Lower lobe of right lung (tissue), 2 donors: ENCODE results near the gene FLT1. TPM values are rescaled to one million over a fixed set of nuclear protein-coding genes. Genes with fewer than 3 reads are reported as not detected.

ENCODE experiments used
- ATAC-seq, 2 donors: fragments of 200-7000 bp; cut with Tn5 transposase; one replicate each; pipeline ENCODE4 v1.9.1; 2020 to 2022; ENCODE audit warnings: mild to moderate bottlenecking in 2 of 2, moderate library complexity in 2 of 2
- DNase-seq: peaks from one replicate; pipeline ENCODE4 v3.0.0-alpha.2; 2020
- H3K27ac ChIP-seq: fragments of 200-600 bp; one replicate; pipeline ENCODE4 v1.8.0; 2022
- H3K27me3 ChIP-seq: fragments of 200-600 bp; one replicate; pipeline ENCODE4 v1.8.0; 2022; ENCODE audit warnings: low read depth
- H3K36me3 ChIP-seq: fragments of 200-600 bp; one replicate; pipeline ENCODE4 v1.8.0; 2022; ENCODE audit warnings: mild to moderate bottlenecking
- H3K4me1 ChIP-seq: fragments of 200-600 bp; one replicate; pipeline ENCODE4 v1.8.0; 2022
- H3K4me3 ChIP-seq: fragments of 200-600 bp; one replicate; pipeline ENCODE4 v1.8.0; 2022; ENCODE audit warnings: mild to moderate bottlenecking
- H3K9me3 ChIP-seq: fragments of 200-600 bp; one replicate; pipeline ENCODE4 v1.8.0; 2022
- intact Hi-C: fragments of 100-400 bp; cut with DNase I; formaldehyde crosslinking; loops from one replicate; pipeline ENCODE4 v1.11.0; 2022
- total RNA-seq: library from RNA; stranded (reverse); fragmentation: NEBNext Ultra II Directional; extraction: Animal tissue kit (Norgen Biotek cat#: 25700); gene quantifications from one replicate; pipeline ENCODE4 v1.2.1, GENCODE V29; 2021
- TF ChIP-seq, protein P1 (sequence below): fragments of 200-600 bp; IDR thresholded peaks from one replicate; pipeline ENCODE4 v1.8.0; 2022; ENCODE audit warnings: antibody characterized with exemption, mild to moderate bottlenecking
- donor health status: DM: no; HTN: yes; CAD: no; lungs with severe emphysema.

FLT1 gene
- total RNA-seq, 1 donor from 2014 or later = 41.9 TPM

GRCh38 chr13:28488376-28489005 lies 6.4 kb downstream of the FLT1 start:
- intact Hi-C loops = no loop called here
- H3K36me3 ChIP-seq = no peaks in the 10 kb centered on the region
- no peak for DNase-seq
- H3K4me1 ChIP-seq = peaks cover 9% of the 10 kb centered on the region
- no peak overlapping the region for H3K4me3 ChIP-seq
- peaks cover 44% of the 10 kb centered on the region for H3K27me3 ChIP-seq
- no peak for ATAC-seq
- no peak overlapping the region for H3K27ac ChIP-seq
- TF ChIP-seq, protein P1, sequence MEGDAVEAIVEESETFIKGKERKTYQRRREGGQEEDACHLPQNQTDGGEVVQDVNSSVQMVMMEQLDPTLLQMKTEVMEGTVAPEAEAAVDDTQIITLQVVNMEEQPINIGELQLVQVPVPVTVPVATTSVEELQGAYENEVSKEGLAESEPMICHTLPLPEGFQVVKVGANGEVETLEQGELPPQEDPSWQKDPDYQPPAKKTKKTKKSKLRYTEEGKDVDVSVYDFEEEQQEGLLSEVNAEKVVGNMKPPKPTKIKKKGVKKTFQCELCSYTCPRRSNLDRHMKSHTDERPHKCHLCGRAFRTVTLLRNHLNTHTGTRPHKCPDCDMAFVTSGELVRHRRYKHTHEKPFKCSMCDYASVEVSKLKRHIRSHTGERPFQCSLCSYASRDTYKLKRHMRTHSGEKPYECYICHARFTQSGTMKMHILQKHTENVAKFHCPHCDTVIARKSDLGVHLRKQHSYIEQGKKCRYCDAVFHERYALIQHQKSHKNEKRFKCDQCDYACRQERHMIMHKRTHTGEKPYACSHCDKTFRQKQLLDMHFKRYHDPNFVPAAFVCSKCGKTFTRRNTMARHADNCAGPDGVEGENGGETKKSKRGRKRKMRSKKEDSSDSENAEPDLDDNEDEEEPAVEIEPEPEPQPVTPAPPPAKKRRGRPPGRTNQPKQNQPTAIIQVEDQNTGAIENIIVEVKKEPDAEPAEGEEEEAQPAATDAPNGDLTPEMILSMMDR = no peak
- no peaks in the 10 kb centered on the region for H3K9me3 ChIP-seq

DNA sequence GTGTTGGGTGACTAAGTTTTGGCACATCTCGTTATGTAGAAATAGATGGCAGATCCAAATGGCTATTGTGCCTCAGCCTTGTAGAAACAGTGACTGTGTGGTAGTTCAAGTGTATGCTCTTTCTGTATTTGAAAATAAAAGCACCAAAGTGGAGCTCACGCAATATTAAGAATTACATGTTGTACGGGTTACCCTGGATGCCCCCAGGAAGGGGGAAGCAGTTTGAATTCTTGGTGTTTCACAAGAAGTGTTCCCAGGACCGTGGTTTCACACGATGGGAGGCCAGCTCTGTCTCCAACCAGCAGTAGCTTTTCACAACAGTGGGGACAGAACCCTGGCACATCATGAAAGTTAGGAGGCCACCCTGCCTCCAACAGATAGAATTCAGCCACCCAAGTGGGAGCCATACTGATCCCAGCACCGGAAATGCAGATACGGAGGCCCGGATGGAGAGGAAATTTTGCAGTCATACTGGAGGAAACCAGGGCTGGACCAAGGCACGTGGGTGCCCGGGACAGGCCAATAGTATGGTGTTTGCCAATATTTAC lies 8.9 kb downstream of the FLT1 start:
- Histone ChIP-seq H3K4me3 (no peak overlapping the region), H3K9me3 (no peaks in the 10 kb centered on the region), H3K27me3 (peaks cover 21% of the 10 kb centered on the region), H3K4me1 (peaks cover 7% of the 10 kb centered on the region), H3K27ac (no peak overlapping the region), H3K36me3 (no peaks in the 10 kb centered on the region)
- TF ChIP-seq, protein P1 = no peak
- no peak for DNase-seq
- peak in 1 of 2 donors; percentile 35 for ATAC-seq
- intact Hi-C loops = no loop called here

DNA sequence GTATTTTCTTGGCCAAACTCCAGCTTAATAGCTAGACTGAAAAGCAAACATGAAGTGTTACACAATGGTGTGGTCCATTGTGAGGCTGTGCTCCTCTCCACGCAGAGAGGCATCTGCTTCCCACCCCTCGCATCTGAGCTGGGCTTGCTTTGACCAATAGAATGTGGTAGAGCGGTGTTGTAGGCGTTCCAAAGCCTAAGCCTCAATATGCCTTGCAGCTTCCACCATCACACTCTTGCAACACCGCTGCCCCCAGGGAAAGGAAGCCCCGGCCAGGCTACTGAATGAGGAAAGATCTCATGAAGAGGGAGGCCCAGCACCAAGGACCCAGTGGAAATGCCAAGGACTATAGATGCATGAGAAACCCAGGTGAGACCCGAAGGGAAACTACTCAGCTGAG lies 9.4 kb downstream of the FLT1 start:
- no peaks in the 10 kb centered on the region for H3K36me3 ChIP-seq
- no peak for DNase-seq
- TF ChIP-seq, protein P1 = no peak

DNA sequence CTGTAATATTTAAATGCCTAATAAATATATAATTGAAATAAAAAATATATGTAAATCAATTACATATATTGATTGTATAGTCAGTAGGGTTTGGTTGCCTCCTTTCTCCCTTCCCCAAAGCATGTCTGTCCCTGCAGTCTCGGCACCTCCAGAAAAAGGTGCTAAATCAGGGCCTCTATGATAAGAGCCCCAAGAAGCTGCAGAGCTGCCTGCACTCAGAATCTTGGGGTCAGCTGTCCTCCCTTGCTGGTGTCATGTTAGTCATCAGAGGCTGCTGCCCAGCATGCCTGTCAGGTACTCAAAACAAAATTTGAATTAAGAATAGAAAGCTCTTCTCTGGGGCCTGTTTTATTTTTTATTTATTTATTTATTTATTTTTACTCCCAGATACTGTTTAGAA lies 9.8 kb downstream of the FLT1 start:
- peaks cover 13% of the 10 kb centered on the region for H3K27me3 ChIP-seq
- ATAC-seq (no peak), DNase-seq (no peak)
- H3K27ac ChIP-seq = no peak overlapping the region
- no peaks in the 10 kb centered on the region for H3K36me3 ChIP-seq
- TF ChIP-seq, protein P1 = no peak
- H3K4me1 ChIP-seq = peaks cover 4% of the 10 kb centered on the region
- intact Hi-C loops = no loop called here
- H3K9me3 ChIP-seq = no peaks in the 10 kb centered on the region
- H3K4me3 ChIP-seq = no peak overlapping the region

More for the DNA sequence above, 9.4 kb downstream of the FLT1 start:
- intact Hi-C loops = no loop called here
- ATAC-seq = no peak
- Histone ChIP-seq H3K4me1 (peaks cover 7% of the 10 kb centered on the region), H3K27ac (no peak overlapping the region), H3K9me3 (no peaks in the 10 kb centered on the region), H3K4me3 (no peak overlapping the region), H3K27me3 (peaks cover 16% of the 10 kb centered on the region)

DNA sequence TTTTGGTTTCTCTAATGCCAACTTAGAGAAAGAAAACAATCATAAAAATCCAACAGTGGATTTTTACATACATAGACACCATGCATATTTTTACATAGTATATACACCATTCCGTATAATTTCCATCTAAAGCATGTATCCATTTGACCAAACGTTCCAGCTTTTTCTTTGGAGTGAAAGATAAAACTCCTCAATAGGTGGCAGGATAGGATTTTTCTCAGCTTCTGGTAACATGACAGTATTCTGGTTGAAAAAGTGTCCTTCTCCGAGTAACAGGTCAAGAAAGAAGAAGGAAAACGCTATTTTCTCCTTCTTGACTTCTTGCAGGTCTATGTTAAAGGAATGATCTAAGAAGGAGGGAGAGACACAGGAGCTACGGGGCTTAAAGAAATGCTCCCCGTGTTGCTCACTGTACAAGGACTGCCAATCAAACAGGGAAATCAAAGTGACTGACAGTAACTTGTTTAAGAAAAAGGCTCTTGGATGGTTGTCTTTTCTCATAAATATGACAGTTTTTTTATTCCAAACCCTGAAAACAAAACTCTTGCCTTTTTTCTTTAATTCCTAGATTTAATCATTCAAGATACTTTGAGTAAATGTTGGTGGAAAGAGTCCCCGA lies 11.5 kb downstream of the FLT1 start:
- ATAC-seq (no peak), DNase-seq (no peak)
- H3K27me3 ChIP-seq = no peaks in the 10 kb centered on the region
- TF ChIP-seq, protein P1 = no peak
- H3K4me3 ChIP-seq = no peak overlapping the region
- H3K27ac ChIP-seq = no peak overlapping the region
- no peaks in the 10 kb centered on the region for H3K36me3 ChIP-seq
- intact Hi-C loops = no loop called here
- no peaks in the 10 kb centered on the region for H3K9me3 ChIP-seq
- H3K4me1 ChIP-seq = no peaks in the 10 kb centered on the region
